GM04503 (cell line): ENCODE measurements around the gene TBC1D7.

Experiments
- DNase-seq: peaks from one replicate; pipeline ENCODE4 v3.0.0-alpha.2; 2012; ENCODE audit warnings: low read depth

The TBC1D7 gene

GRCh38 chr6:13294499-13295069, 33.8 kb downstream of the TBC1D7 start:
- no peak for DNase-seq

DNA sequence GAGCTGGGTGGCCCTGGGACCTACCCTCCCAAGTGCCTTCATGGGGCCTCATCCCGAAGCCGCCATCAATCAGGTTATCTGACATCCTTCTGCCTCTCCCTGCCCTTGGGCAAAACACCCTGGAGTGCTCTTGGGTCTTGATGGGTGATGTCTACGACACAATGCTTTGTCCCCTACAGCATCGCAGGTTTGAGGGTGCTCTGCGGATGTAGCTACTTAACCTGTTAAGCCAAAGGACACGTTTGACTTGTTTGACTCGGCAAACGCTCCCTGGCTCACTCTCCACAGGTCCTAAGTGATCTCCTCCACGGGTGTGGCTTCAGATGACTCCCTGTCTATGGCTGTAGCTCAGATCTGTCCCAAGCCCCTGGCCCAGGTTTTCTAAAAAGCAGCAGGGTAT, 35.6 kb downstream of the TBC1D7 start:
- no peak for DNase-seq

- DNase-seq, result no peak
Measured at GRCh38 chr6:13290335-13290734, 38.0 kb downstream of the TBC1D7 start.

GRCh38 chr6:13289789-13290318, 38.5 kb downstream of the TBC1D7 start:
- DNase-seq, result no peak

DNA sequence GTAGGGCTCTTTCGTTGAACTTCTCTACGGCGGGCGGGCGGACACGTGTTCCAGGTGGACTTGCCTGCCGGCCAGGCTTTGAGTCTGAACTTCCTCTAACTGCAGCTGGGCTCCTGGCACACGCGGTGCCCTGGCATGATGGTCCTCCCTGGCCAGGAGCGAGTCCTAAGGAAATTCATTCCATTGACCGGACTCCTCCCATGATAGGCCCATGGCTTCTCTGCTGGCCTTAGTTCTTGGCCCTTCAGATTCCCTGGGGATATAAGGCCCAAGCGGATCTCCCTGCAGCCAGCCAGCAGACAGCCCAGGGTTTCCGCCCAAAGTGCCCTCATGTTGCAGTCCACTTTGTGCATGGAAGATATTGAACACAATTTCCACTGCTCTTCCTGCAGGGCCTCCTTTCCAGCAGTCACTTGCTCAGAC, 39.4 kb downstream of the TBC1D7 start:
- DNase-seq, result no peak

DNA sequence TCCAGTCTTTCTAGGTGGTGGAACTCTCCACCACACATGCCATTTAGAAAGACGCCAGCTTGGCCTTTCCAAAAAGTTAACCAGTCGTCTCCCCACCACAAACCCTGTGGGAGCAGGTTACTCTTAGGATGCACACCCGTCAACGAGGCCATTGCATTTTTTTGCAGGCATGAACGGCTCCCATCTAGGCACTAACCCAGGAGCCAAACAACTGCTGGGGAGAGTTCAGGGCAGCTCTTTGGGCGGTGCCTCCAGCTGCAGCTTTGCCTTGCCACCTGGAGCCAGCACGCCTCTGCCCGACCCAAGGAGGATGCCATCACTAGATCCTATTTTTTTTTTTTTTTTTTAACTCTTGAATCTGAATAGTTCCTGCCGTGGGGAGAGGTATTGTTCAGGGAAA, 39.9 kb downstream of the TBC1D7 start:
- no peak for DNase-seq

GRCh38 chr6:13287104-13287503, 41.2 kb downstream of the TBC1D7 start:
- DNase-seq, result no peak

- no peak for DNase-seq
Measured at GRCh38 chr6:13286181-13286580, 42.2 kb downstream of the TBC1D7 start.

GRCh38 chr6:13285705-13286104, 42.6 kb downstream of the TBC1D7 start:
- no peak for DNase-seq

GRCh38 chr6:13284646-13285045, 43.7 kb downstream of the TBC1D7 start:
- DNase-seq, result no peak

DNA sequence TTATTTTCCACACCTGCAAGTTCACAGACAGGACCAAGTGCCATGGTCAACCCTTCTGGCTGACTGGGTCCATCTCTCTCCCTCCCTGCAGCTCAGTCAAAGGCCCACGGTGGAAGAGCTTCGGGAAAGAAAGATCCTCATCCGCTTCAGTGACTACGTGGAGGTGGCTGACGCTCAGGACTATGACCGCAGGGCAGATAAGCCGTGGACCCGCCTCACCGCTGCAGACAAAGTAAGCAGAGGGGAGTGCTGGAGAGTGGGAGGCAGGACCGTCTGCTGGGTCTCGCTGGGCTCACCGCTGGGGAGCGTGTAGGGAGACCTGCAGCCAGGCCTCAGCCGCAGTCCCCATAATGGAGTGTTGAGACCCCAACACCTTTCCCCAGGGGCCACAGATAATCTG, 45.0 kb downstream of the TBC1D7 start:
- DNase-seq, result no peak

GRCh38 chr6:13282393-13283069, 45.8 kb downstream of the TBC1D7 start:
- DNase-seq, result no peak

DNA sequence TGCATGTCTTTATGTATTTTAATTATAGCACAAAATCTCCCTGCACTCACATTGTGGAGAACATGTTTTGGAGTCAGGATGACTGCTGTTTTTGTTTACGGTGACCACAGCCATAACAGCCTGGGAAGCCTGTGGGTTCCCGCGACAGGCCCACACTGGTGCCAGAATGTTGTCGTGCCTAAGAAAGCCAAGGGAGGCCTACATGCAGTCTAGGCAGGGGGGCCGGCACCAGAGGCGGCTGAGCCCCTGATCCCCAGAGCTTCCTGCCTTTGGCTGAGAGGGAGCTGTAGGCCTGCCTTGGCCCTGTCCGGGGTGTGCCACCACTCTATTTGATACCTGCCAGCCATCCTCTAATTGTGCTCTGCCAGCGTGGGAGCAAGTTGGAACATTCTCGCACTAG, 46.7 kb downstream of the TBC1D7 start:
- DNase-seq, result no peak

- DNase-seq, result no peak
Measured at GRCh38 chr6:13280254-13280653, 48.1 kb downstream of the TBC1D7 start.

- peak; percentile 94 for DNase-seq
Measured at GRCh38 chr6:13278991-13279390, 49.3 kb downstream of the TBC1D7 start.

GRCh38 chr6:13278164-13278563, 50.2 kb downstream of the TBC1D7 start:
- DNase-seq, result no peak

DNA sequence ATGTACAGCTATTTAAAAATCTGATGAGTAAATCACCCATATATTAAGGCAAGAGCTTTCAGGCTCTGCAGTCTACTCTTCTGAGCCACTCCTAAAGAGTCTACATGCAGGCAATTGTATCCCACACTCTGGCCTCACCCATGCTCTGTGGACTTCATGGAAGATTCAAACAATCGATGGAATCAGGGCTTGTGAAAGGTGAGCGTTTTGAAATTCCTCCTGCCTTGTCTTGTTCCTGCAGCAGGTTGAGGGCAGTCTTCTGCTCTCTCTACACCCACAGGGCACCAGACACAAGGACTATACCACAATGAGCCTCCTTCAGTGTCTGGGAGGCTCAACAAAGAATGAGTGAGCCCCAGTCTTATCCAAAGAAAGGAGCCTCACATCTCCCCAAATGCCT, 51.1 kb downstream of the TBC1D7 start:
- no peak for DNase-seq

DNA sequence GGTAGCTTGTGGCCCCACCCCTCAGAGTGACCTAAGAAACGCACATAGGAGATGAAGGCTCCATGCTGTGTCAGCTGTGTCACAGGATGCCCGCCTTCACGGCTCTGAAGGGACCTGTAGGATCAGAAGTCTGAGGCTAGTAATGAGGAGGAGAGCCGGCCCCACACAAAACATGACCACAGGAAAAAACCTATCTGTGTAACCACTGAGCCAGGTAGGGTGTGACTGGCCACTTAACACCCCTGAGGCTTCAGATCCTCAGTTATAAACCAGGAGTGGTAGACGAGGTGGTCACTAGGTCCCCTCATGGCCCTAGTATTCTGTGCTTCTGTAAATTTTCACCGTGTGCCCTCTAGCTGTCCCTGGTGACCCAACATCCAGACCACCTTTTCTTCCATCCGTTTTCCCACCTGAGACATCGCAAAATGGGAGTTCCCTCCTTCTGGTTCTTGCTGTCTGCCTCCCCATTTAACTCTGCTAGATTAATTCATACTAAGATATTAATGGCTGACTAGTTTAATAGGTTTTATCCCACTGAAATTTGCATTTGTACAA, 52.8 kb downstream of the TBC1D7 start:
- DNase-seq, result no peak

DNA sequence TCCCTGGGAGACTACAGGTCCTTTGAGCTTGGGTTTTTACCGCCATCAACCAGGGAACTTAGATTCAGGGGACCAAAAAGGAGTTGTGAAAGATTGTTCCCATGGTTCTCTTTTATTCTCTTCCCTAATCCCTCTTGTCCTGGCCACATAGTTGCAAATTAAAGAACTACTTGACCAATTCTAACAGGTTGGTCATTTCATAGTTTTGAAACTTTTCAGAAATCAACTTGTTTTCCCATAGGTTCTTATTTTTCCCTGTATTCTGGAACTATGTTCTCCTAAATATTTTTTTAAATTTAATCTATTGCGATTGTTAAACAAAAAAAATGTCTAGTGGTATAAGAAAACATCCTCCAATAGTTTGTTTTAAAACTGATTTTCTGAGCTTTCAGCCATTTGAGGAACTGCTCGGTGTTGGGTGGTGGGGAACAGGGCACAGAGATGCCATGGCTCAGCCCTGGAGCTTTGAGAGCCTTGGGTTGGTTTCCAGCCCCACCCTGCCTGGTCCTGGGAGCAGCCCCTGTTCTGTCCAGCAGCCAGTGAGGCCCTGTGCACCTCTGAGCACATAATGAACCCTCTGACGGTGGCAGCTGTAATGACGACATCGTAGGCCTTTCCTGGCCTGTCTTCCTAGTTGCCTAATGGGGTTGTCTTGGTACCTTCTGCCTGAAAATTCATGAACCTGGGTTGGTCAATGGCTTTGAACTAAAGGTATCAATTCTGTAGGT, 53.5 kb downstream of the TBC1D7 start:
- no peak for DNase-seq

GRCh38 chr6:13273931-13274706, 54.2 kb downstream of the TBC1D7 start:
- DNase-seq, result no peak

DNA sequence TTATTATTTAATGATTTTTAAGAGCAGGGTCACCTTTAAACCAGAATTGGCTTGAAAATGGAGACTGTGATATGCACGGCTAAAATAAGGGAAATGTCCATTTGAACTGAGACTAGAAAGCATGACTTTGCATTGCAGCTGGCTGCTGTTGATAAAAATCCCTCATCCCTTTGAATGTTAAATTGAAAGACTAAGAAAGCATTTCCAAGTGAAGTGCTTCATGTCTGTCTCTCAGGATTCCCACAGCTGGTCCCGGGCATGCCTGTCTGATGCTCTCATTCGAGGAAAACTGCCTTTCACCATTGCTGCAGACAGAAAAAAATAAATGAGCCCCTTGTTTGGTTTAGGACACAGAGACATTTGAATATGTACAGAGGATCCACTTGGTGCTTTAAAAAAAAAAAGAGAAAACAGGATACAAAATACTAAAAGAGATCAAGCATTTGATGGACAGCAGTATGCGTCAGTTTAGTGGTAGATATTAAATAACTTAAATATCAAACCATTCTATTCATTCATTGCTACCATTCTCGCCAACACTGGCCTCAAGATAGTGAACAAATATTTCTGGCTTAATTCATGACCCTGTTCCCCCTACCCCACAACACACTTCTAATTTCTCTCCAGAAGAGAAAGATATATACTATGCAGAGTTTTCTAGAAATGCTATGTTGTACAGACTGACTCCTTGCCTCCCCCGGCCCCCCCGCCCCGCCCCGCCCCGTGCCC, 55.0 kb downstream of the TBC1D7 start:
- no peak for DNase-seq
